GM12892 (cell line): ENCODE results near the gene ING3.

ENCODE experiments used
- DNase-seq: peaks from one replicate; pipeline ENCODE4 v3.0.0; 2011; ENCODE audit not compliant: insufficient read length
- FAIRE-seq: peaks from 2 replicates; lab custom pipeline; 2011; peaks lifted over from hg19 to GRCh38; lab: Jason Lieb, UNC
- POLR2A ChIP-seq: IDR thresholded peaks from 2 replicates; pipeline ENCODE4 v1.6.1; 2011; ENCODE audit warnings: low read depth, low read length, control low read depth
- POLR2AphosphoS5 ChIP-seq: IDR thresholded peaks from 2 replicates; pipeline ENCODE4 v1.6.1; 2011; ENCODE audit warnings: low read depth, low read length, control low read depth
- TAF1 ChIP-seq: IDR thresholded peaks from 2 replicates; pipeline ENCODE4 v1.6.1; 2011; ENCODE audit warnings: low read depth, mild to moderate bottlenecking, control low read depth, low read length, borderline replicate concordance

Gene ING3

DNA sequence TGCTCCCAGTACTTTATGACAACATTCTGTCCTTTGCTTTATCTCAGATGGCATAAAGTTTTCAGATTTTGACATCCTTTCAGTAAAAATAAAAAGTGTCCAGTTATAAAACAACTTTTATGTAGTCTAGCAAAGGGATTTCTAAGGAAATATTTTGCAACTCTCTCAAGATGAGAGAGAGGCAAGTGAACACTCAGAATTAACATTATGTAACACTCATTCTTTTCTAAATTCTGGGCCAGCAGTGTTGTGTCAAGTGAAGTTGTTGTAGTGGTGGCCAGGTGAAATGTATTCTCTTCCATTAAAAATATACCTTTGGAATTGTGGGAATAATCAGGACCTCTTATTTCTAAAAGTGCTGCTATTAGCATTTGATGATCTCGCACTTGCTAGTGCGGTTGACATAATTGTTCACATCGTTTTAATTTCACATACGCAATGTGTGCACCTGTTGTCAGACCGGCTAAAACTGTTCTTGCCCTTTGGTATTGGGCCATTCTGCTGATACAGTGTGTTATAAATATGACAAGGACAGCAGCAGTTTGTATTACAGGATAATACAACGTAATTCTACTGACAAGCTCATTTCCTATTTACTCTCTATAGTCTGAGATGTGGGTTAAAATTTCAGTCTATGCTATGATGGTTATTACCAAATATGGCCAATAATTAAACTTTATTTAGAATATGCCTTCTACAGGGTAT is 61.7 kb downstream of the ING3 start:
- no peak for TF ChIP-seq POLR2A
- FAIRE-seq (no peak), DNase-seq (no peak)

DNA sequence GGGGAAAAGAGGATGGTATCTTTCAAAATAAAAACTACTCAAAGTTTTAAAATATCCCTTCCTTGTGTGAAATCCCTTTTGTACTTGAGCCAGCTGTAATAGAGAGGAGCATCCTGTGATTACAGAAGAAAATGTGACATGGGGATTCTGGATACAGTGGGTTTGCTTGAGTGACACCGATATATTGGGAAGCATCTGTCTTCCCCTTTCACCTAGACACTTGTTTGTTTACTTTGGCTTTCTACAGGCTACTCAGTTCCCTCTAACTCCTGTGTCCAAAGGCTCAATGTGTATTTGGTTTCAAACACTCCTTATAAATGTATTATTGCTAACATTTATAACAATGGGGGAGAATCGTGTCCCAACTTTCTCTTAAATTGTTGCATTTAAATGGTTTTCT is 62.3 kb downstream of the ING3 start:
- TF ChIP-seq TAF1 (no peak), POLR2A (no peak), POLR2AphosphoS5 (no peak)
- DNase-seq (no peak), FAIRE-seq (no peak)

- FAIRE-seq (no peak), DNase-seq (no peak)
- TF ChIP-seq POLR2AphosphoS5 (no peak), POLR2A (no peak), TAF1 (no peak)
Measured at GRCh38 chr7:121015560-121015959, 65.0 kb downstream of the ING3 start.

- no peak for DNase-seq
- TF ChIP-seq POLR2AphosphoS5: no peak
- no peak for TF ChIP-seq TAF1
- no peak for TF ChIP-seq POLR2A
- FAIRE-seq: no peak
Measured at GRCh38 chr7:121016966-121017365, 66.4 kb downstream of the ING3 start.

DNA sequence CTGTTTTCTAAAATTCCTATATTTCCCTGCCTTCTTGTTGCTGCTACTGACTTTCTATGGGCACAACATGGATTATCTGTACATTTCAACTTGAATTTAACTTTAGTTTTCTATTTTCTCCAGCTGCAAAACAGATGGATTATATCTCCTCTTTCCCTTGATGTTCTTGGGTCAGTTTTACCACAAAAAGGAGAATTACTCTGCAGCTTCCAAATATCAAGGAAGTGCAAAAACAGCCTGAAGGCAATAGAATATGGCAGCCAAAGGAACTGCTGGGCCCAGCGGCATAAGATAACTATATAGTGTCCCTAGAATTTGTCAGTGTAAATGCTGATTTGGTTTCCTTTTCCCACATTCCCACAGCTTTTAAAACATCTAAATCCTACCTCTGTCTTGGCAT is 67.0 kb downstream of the ING3 start:
- FAIRE-seq (no peak), DNase-seq (no peak)
- no peak for TF ChIP-seq POLR2AphosphoS5
- no peak for TF ChIP-seq TAF1
- TF ChIP-seq POLR2A: no peak

DNA sequence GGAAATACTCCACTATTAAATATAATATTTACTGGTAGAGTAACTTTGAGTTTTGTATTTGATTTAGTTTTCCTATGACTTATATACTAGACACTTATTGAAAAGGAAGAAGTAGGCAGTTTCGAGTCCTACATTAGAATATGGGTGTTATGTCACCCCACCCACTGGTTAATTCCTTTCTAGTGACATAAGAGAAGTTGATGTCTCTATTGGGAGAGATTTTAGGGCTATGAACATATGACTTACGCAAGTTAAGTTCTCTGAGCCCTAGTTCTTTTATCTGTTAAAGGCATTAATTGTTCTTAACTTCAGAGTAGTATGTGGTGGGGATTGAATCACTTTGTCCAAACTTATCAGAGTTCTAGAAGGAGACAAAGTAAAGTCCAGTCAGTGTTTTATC is 68.4 kb downstream of the ING3 start:
- FAIRE-seq (no peak), DNase-seq (no peak)
- TF ChIP-seq TAF1: no peak
- TF ChIP-seq POLR2A: no peak
- TF ChIP-seq POLR2AphosphoS5: no peak

- DNase-seq (no peak), FAIRE-seq (no peak)
- TF ChIP-seq POLR2AphosphoS5: no peak
- TF ChIP-seq TAF1: no peak
- TF ChIP-seq POLR2A: no peak
Measured at GRCh38 chr7:121020249-121020988, 69.8 kb downstream of the ING3 start.

DNA sequence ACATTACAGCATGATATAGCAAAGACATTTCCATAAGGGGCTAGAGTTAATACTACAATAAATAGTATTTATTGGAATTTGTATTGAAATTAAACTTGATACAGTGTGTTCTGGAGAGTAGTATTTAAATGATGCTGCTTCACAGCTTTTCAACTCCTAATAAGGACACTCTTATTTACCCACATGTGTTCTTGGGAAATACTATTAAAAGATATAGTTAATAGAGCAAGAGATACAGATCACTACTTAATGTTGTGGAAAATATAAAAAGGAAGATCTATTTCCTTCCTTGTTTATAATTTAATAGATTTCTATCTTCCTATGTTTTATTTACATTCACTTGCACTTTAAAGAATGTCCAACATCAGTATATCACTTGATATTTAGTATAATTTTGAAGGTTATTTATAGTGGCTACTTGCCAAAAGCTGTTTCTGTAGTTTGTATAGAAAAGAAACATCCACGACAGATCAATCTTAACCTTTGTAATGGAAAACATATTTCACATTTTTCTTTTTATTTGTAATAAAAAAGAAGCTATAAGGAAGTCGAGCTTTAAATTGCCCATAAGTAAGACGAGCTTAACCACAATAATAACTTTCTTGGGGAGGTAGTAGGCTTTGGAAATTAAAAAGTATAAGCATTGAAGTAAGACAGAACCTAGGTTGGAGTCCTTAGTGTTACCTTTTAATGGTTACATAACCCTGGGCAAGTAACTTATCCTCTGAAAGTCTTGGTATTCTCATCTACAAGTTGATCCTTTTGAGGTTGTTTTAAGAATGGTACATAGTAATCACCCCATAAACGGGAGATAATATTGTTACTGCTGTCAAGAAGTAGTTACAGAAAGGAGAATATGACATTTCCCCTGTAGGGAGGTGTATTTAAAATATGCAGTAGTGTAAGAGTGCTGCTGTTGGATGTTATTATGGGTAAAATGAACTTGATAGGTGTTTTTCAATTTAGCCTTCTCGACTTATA is 70.7 kb downstream of the ING3 start:
- DNase-seq (no peak), FAIRE-seq (no peak)
- TF ChIP-seq POLR2AphosphoS5 (no peak), TAF1 (no peak), POLR2A (no peak)

DNA sequence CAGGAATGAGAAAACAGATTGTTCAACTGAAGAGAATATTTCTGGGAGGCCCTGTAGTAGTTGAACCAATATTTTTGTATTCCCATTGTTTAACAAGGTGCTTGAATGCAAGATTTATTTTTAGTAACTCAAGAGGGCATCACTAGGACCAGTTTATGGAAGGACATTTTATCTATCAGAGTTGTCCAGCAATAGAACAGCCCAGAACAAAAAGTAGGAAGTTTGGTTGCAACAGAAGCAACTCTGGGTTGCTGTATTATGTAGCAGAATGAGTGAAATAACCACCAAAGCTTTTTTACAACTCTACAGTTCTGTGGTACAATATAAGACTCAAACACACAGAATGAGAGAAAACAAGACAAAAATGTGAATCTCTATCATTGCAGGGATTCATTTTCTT is 72.6 kb downstream of the ING3 start:
- no peak for FAIRE-seq
- TF ChIP-seq TAF1: no peak
- TF ChIP-seq POLR2AphosphoS5: no peak
- TF ChIP-seq POLR2A: no peak
- no peak for DNase-seq

- TF ChIP-seq POLR2AphosphoS5: no peak
- no peak for TF ChIP-seq POLR2A
- no peak for TF ChIP-seq TAF1
- DNase-seq (no peak), FAIRE-seq (no peak)
Measured at GRCh38 chr7:121023683-121024511, 73.3 kb downstream of the ING3 start.

DNA sequence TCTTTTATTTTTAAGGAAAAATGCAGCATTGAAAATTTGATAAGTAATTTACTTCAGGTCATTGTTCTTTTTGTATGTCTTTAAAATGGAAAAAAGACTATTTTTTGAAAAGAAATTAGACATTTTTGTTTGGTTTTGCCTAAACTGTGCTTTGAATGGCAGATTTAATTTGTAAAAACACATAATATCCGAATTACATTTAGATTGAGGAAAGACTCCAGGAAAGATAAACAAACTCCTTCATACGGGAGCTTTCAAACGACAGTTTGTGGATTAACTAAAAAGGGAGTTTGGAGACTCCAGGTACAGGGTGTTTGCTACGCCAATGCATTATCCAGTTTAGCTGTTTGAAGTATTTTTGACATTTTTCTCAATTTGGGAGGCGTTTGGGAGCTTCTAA is 74.0 kb downstream of the ING3 start:
- FAIRE-seq (no peak), DNase-seq (no peak)
- no peak for TF ChIP-seq TAF1
- no peak for TF ChIP-seq POLR2A
- no peak for TF ChIP-seq POLR2AphosphoS5
